DMS153 treated with DMSO at 0.1 percent for 48 hours (cell line): ENCODE data around the gene KCNJ18.
"Not testable (repeated sequence)": the region's sequence is repeated elsewhere in the genome, so short reads cannot be mapped to it uniquely, and the experiment has no call there.

Experiments used
- DNase-seq: peaks from one replicate; lab custom pipeline; 2025; ENCODE audit not compliant: unreplicated experiment; lab: John Stamatoyannopoulos, UW

KCNJ18 gene

GRCh38 chr17:21670361-21671155 is 21.8 kb upstream of the KCNJ18 start:
- DNase-seq: not testable (repeated sequence)

GRCh38 chr17:21671437-21671836 is 20.9 kb upstream of the KCNJ18 start:
- DNase-seq: not testable (repeated sequence)

- DNase-seq: not testable (repeated sequence)
These were observed 20.5 kb upstream of the KCNJ18 start for GRCh38 chr17:21671871-21672270.

- not testable (repeated sequence) for DNase-seq
These were observed 18.7 kb upstream of the KCNJ18 start for GRCh38 chr17:21673451-21674241.

- no peak for DNase-seq
These were observed 18.0 kb upstream of the KCNJ18 start for GRCh38 chr17:21674242-21674731.

GRCh38 chr17:21674891-21675738 is 17.2 kb upstream of the KCNJ18 start:
- DNase-seq: not testable (repeated sequence)

GRCh38 chr17:21675739-21676130 is 16.6 kb upstream of the KCNJ18 start:
- not testable (repeated sequence) for DNase-seq

- DNase-seq: no peak
These were observed 15.8 kb upstream of the KCNJ18 start for GRCh38 chr17:21676281-21677111.

GRCh38 chr17:21677126-21677910 is 15.0 kb upstream of the KCNJ18 start:
- no peak for DNase-seq

GRCh38 chr17:21677911-21678310 is 14.4 kb upstream of the KCNJ18 start:
- no peak for DNase-seq

- no peak for DNase-seq
These were observed 13.8 kb upstream of the KCNJ18 start for GRCh38 chr17:21678393-21679081.

- DNase-seq: no peak
These were observed 12.8 kb upstream of the KCNJ18 start for GRCh38 chr17:21679256-21680146.

GRCh38 chr17:21680366-21680765 is 12.0 kb upstream of the KCNJ18 start:
- DNase-seq: no peak

GRCh38 chr17:21680850-21681351 is 11.4 kb upstream of the KCNJ18 start:
- DNase-seq: not testable (repeated sequence)

- DNase-seq: not testable (repeated sequence)
These were observed 10.7 kb upstream of the KCNJ18 start for GRCh38 chr17:21681576-21681975.

GRCh38 chr17:21682130-21682529 is 10.2 kb upstream of the KCNJ18 start:
- DNase-seq: not testable (repeated sequence)

GRCh38 chr17:21683142-21683712 is 9.1 kb upstream of the KCNJ18 start:
- DNase-seq: not testable (repeated sequence)
